GM23248 (cell line): ENCODE measurements around the gene SLC38A6.

Experiments used
- EZH2 ChIP-seq: fragments of 200-600 bp; sonication (generic); IDR thresholded peaks from 2 replicates; pipeline ENCODE4 v1.6.1; 2018; ENCODE audit warnings: antibody characterized with exemption, mild to moderate bottlenecking; ENCODE audit not compliant: insufficient read depth, poor library complexity, severe bottlenecking
- EZH2phosphoT487 ChIP-seq: fragments of 200-600 bp; sonication (generic); IDR thresholded peaks from 2 replicates; pipeline ENCODE4 v1.6.1; 2018; ENCODE audit warnings: antibody characterized with exemption, moderate library complexity, mild to moderate bottlenecking, low read depth; ENCODE audit not compliant: insufficient read depth

DNA sequence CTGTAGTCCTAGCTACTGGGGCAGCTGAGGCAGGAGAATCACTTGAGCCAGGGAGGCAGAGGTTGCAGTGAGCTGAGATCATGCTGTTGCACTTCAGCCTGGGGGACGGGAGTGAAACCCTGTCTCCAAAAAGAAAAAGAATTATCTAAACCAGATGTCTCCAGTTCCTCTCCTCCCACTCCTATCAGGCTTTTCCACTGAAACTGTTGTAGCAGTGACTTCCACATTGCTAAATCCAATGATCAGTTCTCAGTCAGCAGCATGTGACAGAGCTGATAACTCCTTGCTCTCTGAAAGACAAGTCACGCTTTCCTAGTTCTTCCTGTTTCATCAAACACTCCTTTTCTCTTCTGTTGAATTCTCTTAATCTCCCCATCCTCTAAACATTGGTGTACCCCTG, 8.6 kb downstream of the SLC38A6 start:
- TF ChIP-seq EZH2phosphoT487 = no peak
- TF ChIP-seq EZH2 = no peak
